H7 (cell line): Measurements from ENCODE around the gene MRAP. TPM values are rescaled to one million over a fixed set of nuclear protein-coding genes. Genes with fewer than 3 reads are reported as not detected.

Source experiments
- DNase-seq: peaks from one replicate; pipeline ENCODE4 v3.0.0; 2012
- H3K27me3 ChIP-seq: 2 replicates; pipeline ENCODE4 v1.6.0; 2011; ENCODE audit warnings: mild to moderate bottlenecking, low read length; ENCODE audit not compliant: control insufficient read depth, insufficient read depth
- H3K36me3 ChIP-seq: replicated peaks from 2 replicates; pipeline ENCODE4 v1.5.1; 2011; ENCODE audit warnings: low read length; ENCODE audit not compliant: control insufficient read depth, insufficient read depth
- H3K4me3 ChIP-seq: 2 replicates; pipeline ENCODE4 v1.5.1; 2011; ENCODE audit warnings: low read depth, mild to moderate bottlenecking, control low read depth, low read length, moderate library complexity; ENCODE audit not compliant: insufficient read depth
- total RNA-seq: library from RNA; depleted of rRNA; stranded (reverse); fragments of >200 nt; shearing (Covaris generic); gene quantifications from 2 replicates; pipeline ENCODE4 v1.2.3, GENCODE V29; 2014

MRAP gene
- total RNA-seq, 1 experiment from 2014 or later: not detected

GRCh38 chr21:32338209-32338921 is 39.7 kb downstream of the MRAP start:
- peaks cover 33% of the 10 kb centered on the region for H3K36me3 ChIP-seq
- no peak overlapping the region for H3K4me3 ChIP-seq
- no peak for DNase-seq
- H3K27me3 ChIP-seq: no peaks in the 10 kb centered on the region

- Histone ChIP-seq H3K4me3 (no peak overlapping the region), H3K36me3 (peaks cover 32% of the 10 kb centered on the region), H3K27me3 (no peaks in the 10 kb centered on the region)
- DNase-seq: no peak
Measured at GRCh38 chr21:32340863-32341848, 42.5 kb downstream of the MRAP start.

- H3K4me3 ChIP-seq: no peak overlapping the region
Measured at GRCh38 chr21:32346951-32347350, 48.3 kb downstream of the MRAP start.

GRCh38 chr21:32347351-32347750 is 48.7 kb downstream of the MRAP start:
- Histone ChIP-seq H3K36me3 (peaks cover 48% of the 10 kb centered on the region), H3K4me3 (no peak overlapping the region), H3K27me3 (no peaks in the 10 kb centered on the region)
- DNase-seq: no peak

More at GRCh38 chr21:32346951-32347350, 48.3 kb downstream of the MRAP start:
- Histone ChIP-seq H3K36me3 (peaks cover 49% of the 10 kb centered on the region), H3K27me3 (no peaks in the 10 kb centered on the region)
- no peak for DNase-seq

- peaks cover 49% of the 10 kb centered on the region for H3K36me3 ChIP-seq
- no peak for DNase-seq
- no peak overlapping the region for H3K4me3 ChIP-seq
- no peaks in the 10 kb centered on the region for H3K27me3 ChIP-seq
Measured at GRCh38 chr21:32347977-32348376, 49.3 kb downstream of the MRAP start.

- no peak for DNase-seq
Measured at GRCh38 chr21:32348604-32349332, 50.1 kb downstream of the MRAP start.

GRCh38 chr21:32349333-32349944 is 50.8 kb downstream of the MRAP start:
- Histone ChIP-seq H3K27me3 (no peaks in the 10 kb centered on the region), H3K4me3 (no peak overlapping the region), H3K36me3 (peaks cover 60% of the 10 kb centered on the region)
- DNase-seq: no peak

More at GRCh38 chr21:32348604-32349332, 50.1 kb downstream of the MRAP start:
- Histone ChIP-seq H3K36me3 (peaks cover 57% of the 10 kb centered on the region), H3K27me3 (no peaks in the 10 kb centered on the region), H3K4me3 (no peak overlapping the region)

- DNase-seq: no peak
- Histone ChIP-seq H3K36me3 (peaks cover 56% of the 10 kb centered on the region), H3K27me3 (no peaks in the 10 kb centered on the region), H3K4me3 (no peak overlapping the region)
Measured at GRCh38 chr21:32350211-32350980, 51.7 kb downstream of the MRAP start.

GRCh38 chr21:32350981-32351380 is 52.3 kb downstream of the MRAP start:
- Histone ChIP-seq H3K27me3 (no peaks in the 10 kb centered on the region), H3K36me3 (peaks cover 55% of the 10 kb centered on the region), H3K4me3 (no peak overlapping the region)
- DNase-seq: no peak

- no peaks in the 10 kb centered on the region for H3K27me3 ChIP-seq
- no peak for DNase-seq
- H3K4me3 ChIP-seq: no peak overlapping the region
- peaks cover 57% of the 10 kb centered on the region for H3K36me3 ChIP-seq
Measured at GRCh38 chr21:32351428-32351827, 52.8 kb downstream of the MRAP start.

- Histone ChIP-seq H3K36me3 (peaks cover 53% of the 10 kb centered on the region), H3K4me3 (no peak overlapping the region), H3K27me3 (no peaks in the 10 kb centered on the region)
- DNase-seq: no peak
Measured at GRCh38 chr21:32352526-32352925, 53.9 kb downstream of the MRAP start.

- no peak for DNase-seq
- Histone ChIP-seq H3K36me3 (peaks cover 51% of the 10 kb centered on the region), H3K4me3 (no peak overlapping the region), H3K27me3 (no peaks in the 10 kb centered on the region)
Measured at GRCh38 chr21:32353002-32353711, 54.5 kb downstream of the MRAP start.

GRCh38 chr21:32356874-32357395 is 58.3 kb downstream of the MRAP start:
- DNase-seq: no peak
- Histone ChIP-seq H3K4me3 (no peak overlapping the region), H3K36me3 (peaks cover 60% of the 10 kb centered on the region)

More at GRCh38 chr21:32356874-32357395, 58.3 kb downstream of the MRAP start:
- H3K27me3 ChIP-seq: no peaks in the 10 kb centered on the region
